ENCODE results near the gene IRF2.

The IRF2 gene

DNA sequence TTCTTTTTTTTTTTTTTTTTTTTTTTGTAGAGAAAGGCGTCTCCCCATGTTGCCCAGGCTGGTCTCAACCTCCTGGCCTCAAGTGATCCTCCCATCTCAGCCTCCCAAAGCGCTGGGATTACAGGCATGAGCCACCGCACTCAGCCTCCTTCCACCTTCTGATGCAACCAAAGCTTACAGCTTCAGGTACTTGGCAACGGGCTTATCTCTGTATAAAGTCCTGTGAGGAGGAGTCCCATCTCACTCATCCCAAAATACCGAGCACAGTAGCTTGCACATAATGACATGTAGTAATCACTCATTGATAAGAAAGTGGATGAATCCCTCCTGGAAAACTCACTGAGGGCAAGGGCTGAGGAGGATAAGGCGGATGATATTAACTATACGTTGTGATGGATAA is 19.1 kb downstream of the IRF2 start:
- intact Hi-C loops (cut with DNase I), result no loop called here
- no peak for DNase-seq

DNA sequence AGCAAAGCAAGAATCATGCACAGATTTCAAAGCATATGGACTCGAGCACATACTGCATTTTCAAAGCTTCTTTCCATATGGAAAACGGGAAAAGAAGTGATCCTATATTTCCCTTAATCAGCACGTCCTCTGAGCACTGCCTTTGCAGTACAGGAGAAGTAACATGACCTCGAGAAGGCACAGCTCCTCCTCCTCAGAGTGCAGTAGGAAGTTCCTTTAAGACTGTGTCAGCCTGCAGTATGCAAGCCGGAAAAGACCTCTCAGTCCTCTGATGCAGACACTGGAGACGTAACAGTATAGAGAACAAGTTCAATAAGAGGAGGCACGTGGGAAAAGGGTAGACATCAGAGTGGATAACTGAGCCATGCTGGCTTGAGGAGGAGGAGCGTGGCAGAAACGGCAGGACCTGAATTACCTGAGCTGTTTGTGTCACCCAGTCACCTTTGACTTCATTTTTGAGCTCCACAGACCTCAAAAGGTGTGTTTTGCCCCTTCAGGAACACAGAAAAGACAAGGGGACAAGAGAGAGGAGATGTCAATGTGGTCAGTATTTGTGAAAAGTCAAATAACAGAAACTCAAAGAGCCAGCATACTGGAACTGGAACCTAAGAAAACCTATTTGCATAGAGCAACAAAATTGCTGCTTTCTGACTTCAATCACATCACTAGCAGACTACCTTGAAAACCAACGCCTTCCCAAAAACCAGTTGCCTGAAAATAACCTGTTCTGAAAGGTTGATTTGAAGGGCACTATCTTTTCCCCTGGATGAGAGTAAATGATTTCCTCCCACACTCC is 20.8 kb downstream of the IRF2 start:
- peak in 13 of 42 donors; percentile 17 to 64 (median 38) for DNase-seq

DNA sequence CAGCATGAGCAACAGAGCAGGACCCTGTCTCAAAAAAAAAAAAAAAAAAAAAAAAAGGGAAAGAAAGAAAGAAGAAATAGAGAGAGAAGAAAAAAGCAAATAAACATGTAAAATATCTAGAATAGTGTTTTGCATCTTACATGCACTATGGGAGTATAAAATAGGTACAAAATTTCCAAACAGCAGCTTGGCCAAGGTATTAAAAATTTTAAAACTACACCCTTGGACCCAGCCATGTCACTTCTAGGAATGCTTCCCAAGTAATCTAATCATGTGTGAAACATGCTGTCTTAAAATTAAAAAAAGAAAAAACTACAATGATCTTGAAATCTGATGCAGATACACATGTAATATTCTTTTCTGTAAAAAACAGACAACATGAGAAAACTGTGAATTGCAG is 21.6 kb downstream of the IRF2 start:
- no peak for DNase-seq
- intact Hi-C loops (cut with DNase I), result no loop called here

More for the DNA sequence above, 20.8 kb downstream of the IRF2 start:
- intact Hi-C loops (cut with DNase I), result no loop called here

DNA sequence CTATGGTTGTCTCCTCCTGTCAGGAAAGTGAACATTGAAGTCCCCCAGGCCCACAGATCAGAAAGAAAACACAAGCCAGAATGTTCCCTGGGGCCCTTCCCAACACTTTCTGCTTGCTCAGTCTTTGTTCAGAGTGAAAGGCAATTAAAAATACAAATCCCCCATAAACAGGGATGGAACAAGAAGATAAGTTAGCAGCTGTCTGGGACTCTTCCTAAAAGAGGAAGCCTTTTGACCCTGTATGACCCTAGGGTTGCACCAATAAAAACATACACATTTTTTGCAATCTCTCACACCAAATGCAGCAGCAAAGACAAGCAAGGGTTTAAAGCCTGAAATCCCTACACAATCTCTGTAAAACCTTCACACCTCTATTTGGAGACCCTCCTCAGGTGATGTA is 22.6 kb downstream of the IRF2 start:
- intact Hi-C loops (cut with DNase I), result no loop called here
- DNase-seq, result no peak

DNA sequence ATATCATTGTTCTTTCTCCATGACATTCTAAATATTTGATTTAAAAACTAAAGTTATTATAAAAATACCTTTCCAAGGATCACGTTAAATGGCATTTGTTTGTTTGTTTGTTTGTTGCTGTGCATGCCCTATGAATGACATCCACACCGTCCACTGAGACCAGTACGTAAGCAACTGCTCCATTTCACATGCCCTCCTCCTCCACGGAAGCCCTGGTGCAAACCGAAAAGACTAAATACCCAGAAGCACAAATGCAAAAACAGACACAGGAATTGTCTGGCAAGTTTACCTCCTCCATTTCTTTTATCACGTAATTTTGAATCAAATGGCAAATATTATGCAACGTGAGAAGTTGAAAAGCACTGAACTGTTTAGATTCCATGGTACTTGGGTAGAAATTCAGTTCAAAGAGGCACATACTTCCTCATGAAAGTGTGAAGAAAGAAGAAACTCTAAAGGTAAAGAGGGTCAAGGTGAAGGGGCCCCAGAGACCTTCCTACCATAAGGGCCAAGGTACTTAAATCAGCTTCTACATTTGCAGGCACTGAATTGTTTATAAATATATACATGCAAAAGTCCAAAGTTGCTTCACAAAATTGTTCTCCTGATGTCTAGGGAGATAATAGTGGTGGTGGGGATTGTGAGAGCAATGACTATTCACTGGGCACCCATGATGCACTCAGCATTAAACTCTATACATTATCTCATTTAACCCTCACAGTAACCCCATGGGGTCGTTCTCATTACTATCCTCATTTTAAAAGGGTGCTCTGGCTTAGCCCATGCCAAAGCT is 23.4 kb downstream of the IRF2 start:
- intact Hi-C loops (cut with DNase I), result no loop called here
- DNase-seq, result no peak

DNA sequence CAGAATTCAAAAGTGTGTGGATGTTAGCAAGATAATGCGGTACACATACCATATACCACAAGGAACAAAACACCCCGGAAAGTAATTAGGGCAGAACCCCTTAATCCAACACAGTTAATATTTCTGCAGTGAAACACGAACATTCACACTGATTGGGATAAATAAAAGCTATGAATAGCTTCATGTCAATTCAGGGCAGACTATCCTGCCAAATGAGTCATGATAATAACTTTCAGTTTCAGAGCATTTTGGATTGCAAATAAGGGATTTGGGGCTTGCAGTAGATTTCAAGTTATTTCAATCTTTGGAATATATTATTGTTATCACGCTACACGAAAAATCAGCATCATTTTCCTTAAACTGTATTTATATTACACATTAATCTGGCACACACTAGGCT is 24.3 kb downstream of the IRF2 start:
- DNase-seq, result no peak
- intact Hi-C loops (cut with DNase I), result no loop called here

DNA sequence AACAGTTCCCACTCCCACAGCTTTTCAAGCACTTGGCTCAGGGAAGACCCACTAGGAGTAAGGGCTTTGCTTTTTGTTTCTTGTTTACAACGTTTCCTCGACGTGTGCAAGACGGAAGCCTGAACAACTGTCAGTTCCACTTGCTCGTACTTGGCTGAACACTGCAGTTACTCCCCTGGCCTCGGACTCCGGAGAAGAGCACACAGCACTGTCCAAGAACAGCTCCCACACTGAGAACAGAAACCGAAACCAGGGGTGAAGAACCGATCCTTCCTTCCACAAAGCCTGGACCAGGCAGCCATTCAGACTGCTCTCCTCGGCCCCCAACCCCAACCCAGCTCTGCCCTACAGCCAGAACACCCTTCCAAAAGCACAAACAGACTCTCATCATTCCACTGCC is 25.5 kb downstream of the IRF2 start:
- intact Hi-C loops (cut with DNase I), result no loop called here
- DNase-seq, result peak in 34 of 42 donors; percentile 33 to 85 (median 58)

DNA sequence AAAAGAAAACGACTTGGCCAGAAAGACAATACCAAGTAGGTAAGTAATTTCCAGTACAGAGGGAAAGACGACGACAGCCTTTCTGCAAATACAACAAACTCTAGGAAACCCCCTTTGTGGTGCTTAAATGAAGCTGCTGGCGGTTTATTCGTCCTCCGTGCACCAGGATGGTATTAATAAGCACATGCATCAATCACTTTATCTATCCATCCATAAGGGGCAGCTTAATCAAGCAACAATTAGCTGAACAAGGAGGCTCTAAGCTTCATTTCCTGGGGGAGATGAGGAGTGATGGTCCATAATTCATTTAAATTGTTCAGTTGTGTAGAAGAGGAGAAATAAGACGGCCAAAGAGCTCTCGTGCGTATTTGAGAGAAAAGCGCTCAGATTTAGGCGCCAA is 26.2 kb downstream of the IRF2 start:
- intact Hi-C loops (cut with DNase I), result no loop called here
- no peak for DNase-seq

DNA sequence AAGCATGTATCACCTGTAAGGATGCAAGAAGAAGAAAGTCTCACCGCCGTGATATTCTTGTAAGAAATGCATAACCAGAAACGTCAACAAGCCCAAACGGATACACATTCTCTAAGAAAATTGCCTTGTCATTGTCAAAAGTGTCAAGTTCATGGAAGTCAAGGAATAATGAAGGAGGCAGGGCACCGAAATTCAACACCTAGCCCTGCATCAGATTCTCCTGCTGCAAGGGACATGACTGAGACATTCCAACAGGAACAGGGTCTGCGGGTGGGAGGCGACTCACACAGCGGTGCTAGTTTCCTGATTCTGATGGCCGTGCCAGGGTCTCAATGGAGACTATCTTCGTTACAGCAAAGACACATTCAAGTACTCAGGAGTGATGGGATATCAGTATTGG is 26.7 kb downstream of the IRF2 start:
- intact Hi-C loops (cut with DNase I), result no loop called here
- DNase-seq, result no peak

DNA sequence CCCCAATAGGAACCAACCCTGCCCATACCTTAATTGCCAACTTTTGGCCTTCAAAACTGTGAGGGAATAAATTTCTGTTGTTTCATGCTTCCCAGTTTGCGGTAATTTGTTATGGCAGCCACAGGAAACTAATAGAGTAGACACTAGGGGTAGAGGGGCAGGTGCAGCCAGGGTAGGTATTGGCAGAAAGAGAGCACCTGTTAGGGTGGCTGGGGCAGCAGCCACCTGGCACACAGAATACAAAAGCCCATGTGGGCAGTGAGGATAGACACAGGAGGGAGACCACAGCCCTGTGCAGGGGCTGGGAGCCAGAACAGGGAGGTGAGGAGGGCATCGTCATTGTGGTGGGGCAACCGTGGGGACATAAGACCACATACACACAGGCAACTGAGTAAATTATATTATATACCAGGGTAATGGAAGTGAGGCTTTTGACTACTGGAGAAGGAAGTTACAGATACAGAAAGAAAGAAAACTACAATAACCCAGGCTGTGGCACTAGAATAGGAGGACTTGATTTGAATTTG is 28.2 kb downstream of the IRF2 start:
- no peak for DNase-seq
- intact Hi-C loops (cut with DNase I), result no loop called here

DNA sequence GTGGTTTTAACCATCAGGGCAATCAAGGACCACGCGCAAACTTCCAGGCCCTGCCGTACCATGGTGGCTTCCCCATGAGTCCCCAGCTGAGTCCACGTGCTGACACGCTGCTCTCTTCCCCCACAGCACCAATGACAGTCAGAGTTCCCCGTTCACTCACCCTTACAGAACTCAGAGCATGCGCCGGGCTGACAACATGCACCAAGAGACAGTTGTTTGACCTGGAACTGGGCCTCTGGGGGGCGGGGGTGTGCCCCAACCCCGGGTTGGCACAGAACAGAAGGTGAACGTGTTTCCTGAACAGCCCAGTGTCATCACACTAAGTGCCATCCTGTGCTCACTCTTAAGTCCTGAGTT is 29.4 kb downstream of the IRF2 start:
- DNase-seq, result peak in 19 of 42 donors; percentile 16 to 67 (median 35)
- intact Hi-C loops (cut with DNase I), result no loop called here

DNA sequence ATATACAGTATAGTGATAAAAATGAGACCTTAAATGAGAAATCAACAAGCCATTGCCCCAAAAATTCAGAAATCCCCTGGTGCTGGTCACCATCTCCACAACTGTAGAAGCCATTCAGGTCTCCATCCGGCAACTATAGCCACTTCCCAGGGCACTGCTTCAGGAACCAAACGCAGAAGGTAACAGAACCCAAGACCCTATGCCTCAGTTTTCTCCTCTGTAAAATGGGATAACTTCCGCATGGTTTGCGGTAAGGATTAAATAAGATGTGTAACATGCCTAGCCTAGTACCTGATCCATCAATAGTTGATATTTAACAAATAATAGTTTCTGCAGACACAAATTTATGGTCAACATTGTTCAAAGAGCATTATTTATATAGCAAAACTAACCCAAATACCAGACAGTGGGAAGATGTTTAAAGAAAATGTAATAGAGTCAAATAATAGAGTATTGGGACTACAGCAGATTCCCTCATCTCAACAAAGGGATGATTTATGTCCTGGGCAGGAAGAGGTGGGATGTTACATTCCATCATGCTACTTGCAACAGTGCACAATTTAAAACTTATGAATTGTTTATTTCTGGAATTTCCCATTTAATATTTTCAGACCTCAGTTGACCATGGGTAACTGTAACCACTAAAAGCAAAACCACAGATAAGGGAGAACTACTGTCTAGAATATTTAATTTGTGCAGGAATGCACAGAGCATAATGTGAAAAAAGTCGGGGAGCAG is 30.0 kb downstream of the IRF2 start:
- intact Hi-C loops (cut with DNase I), result no loop called here
- DNase-seq, result no peak

DNA sequence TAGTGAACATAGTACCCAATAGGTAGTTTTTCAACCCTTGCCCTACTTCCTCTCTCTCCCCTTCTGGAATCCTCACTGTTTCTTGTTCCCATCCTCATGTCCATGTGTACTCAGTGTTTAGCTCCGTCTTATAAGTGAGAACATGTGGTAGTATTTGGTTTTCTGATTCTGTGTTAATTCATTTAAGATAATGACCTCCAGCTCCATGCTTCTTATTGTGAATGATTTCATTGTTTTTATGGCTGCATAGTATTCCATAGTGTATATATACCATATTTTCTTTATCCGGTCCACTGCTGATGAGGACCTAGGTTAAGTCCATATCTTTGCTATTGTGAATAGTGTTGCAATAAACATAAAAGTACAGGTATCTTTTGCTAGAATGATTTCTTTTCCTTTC is 31.0 kb downstream of the IRF2 start:
- intact Hi-C loops (cut with DNase I), result no loop called here

DNA sequence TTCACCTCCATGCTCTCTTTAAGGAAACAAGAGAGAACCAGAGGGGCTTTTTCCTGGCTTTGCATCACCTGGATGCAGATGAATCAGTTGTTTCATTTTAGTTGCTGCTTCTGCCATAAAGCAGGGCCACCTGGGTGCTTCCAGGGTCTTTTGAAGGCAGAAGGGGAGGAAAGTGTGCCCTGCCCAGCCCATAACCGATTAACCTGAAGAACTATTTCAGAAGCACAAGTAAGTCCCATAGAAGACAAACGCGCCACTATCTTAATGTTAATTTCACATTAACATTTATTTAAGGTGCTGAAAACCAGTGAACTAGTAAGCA is 32.1 kb downstream of the IRF2 start:
- DNase-seq, result no peak
- intact Hi-C loops (cut with DNase I), result no loop called here

More for the DNA sequence above, 31.0 kb downstream of the IRF2 start:
- DNase-seq, result no peak

DNA sequence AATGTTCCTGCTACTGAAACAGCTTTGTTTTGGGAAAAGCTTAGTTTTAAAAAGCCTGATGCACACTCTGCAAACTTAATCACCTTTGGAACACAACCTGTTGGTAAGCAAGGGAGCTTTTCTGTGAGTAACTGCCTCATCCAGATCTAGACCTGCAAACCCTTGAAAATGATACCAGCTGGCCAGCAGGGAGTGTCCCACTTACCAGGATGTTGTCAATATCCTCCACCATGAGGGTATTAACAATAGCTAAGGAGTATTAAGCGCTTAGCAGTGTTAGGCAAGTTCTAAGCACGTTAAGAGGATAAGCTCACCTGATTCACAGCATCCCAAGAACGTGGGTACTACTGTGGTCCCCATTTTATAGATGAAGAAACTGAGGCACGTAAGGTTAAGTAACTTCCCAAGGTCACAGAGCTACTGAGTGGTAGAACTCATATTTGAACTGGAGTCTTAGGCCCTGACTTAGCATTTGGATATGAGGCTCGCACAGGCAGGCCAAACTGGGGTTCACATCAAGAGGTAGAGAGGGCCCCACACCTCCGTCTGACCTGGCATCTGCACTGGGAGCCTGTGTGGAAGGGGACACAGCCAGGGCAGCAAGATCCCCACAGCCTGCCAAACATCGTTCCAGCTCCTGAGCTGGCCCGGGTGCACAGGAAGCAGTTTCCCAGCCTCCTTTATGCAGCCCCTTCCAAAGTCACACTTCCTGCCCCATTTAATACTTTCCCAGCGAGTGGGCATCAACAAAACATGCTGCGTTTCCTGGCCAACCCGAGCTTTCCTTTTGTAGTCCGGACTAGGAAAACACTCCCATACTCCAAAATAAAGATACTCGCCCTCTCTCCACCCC is 32.7 kb downstream of the IRF2 start:
- DNase-seq, result peak in 19 of 42 donors; percentile 15 to 75 (median 46)

DNA sequence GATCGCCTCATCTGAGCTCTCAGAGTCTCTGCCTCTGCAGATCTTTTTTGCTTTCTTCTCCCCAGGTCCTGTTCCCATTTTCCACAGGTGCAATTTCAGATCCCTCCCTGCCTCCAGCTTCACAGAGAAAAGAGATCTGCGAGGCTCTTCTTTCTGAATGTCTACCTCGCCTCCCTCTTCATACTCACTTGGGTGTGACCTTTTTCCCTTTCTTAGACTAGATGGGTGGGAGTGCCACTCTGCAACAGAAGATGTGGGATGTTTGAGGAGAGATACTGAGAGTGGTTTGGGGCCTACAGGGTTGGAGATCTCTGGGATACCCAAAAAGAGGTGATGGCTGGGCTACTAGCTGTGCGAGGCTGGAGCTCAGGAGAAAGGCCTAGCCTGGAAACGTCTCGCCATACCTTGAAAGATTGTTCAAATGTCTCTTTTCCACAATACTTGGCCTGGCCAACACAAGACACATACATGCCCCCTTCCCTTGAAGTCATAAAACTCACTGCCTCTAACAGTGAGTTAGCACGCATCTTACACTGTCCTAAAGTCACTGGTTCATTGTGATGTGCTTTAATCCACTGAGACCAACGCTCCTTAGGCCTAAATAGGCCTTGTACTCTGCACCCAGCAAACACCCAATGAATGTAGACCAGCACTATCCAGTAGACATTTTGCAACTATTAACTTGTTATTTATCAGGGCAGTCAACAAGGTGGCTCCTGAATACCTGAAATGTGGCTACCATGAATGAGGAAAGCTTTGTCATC is 33.6 kb downstream of the IRF2 start:
- intact Hi-C loops (cut with DNase I), result no loop called here
- peak in 5 of 42 donors; percentile 19 to 60 (median 26) for DNase-seq

More for the DNA sequence above, 32.7 kb downstream of the IRF2 start:
- intact Hi-C loops (cut with DNase I), result no loop called here

DNA sequence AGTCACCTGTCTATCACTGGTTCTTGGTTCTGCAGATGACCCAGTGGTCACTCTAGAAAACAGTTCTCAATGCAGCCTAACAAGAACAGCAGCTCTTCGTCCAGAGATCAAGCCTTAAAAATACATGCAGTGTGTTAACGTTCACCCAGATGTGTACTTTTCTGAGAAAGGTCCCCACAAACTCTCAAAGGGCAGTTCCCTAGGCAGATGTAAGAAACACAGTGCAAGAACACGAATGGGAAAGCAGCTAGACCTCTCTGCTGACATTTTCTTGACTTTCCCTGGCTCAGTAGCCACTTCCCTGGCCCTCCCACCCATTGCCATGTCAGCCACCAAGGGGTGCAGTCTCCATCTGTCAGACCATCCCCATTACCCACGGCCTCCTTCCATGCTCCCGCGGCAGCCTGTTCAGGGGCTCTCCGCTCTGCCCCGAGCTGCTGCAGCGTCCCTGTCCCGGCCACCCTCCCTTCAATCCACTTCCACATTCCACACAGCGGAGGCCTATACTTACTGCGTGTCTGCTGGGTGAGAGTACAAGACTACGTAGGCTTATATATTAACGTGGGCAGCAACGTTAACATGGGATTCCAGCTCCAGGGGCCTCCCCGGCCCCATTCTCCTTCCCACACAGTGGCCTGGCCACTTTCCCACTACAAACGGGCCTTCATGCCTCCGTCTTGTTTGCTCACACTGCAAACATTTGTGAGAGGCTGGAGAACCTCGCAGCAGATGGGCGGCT is 34.3 kb downstream of the IRF2 start:
- intact Hi-C loops (cut with DNase I), result no loop called here
- peak in 14 of 42 donors; percentile 14 to 73 (median 36) for DNase-seq
